Kidney epithelial cell (primary cell): ENCODE measurements around the gene HACE1. TPM values are rescaled to one million over a fixed set of nuclear protein-coding genes. Genes with fewer than 3 reads are reported as not detected.
"Not testable (repeated sequence)": the region's sequence is repeated elsewhere in the genome, so short reads cannot be mapped to it uniquely, and the experiment has no call there.

Source experiments
- DNase-seq: peaks from one replicate; pipeline ENCODE4 v3.0.0-alpha.2; 2010; ENCODE audit warnings: low read depth
- H3K27me3 ChIP-seq: 2 replicates; pipeline ENCODE4 v1.6.0; 2011; ENCODE audit warnings: low read length; ENCODE audit not compliant: control insufficient read depth, insufficient read depth
- H3K36me3 ChIP-seq: 2 replicates; pipeline ENCODE4 v1.5.1; 2011; ENCODE audit warnings: low read length; ENCODE audit not compliant: control insufficient read depth, insufficient read depth
- H3K4me3 ChIP-seq: 2 replicates; pipeline ENCODE4 v1.5.1; 2011; ENCODE audit warnings: low read depth, mild to moderate bottlenecking, control low read depth, low read length
- CTCF ChIP-seq: IDR thresholded peaks from 2 replicates; pipeline ENCODE4 v1.5.1; 2011; ENCODE audit warnings: mild to moderate bottlenecking, moderate library complexity, low read length, control low read depth, inconsistent platforms; ENCODE audit not compliant: insufficient read depth, poor library complexity, severe bottlenecking
- total RNA-seq: library from RNA; depleted of rRNA; stranded (reverse); fragments of >200 nt; gene quantifications from 2 replicates; pipeline ENCODE4 v1.2.3, GENCODE V29; 2015

HACE1 gene
- total RNA-seq, 1 donor from 2014 or later, result 18.9 TPM

- TF ChIP-seq CTCF, result no peak
- peak overlapping the region; percentile 93 for H3K4me3 ChIP-seq
- no peaks in the 10 kb centered on the region for H3K27me3 ChIP-seq
- H3K36me3 ChIP-seq, result no peaks in the 10 kb centered on the region
- DNase-seq, result no peak
Observed at GRCh38 chr6:104860221-104860620, 502 bp upstream of the HACE1 start.

- no peak for TF ChIP-seq CTCF
- peak overlapping the region; percentile 93 for H3K4me3 ChIP-seq
Observed at GRCh38 chr6:104858642-104859041, 1.1 kb downstream of the HACE1 start.

GRCh38 chr6:104855507-104855906, 4.2 kb downstream of the HACE1 start:
- Histone ChIP-seq H3K36me3 (no peaks in the 10 kb centered on the region), H3K27me3 (no peaks in the 10 kb centered on the region), H3K4me3 (no peak overlapping the region)
- TF ChIP-seq CTCF, result no peak
- no peak for DNase-seq

More at GRCh38 chr6:104858642-104859041, 1.1 kb downstream of the HACE1 start:
- no peak for DNase-seq
- Histone ChIP-seq H3K27me3 (no peaks in the 10 kb centered on the region), H3K36me3 (no peaks in the 10 kb centered on the region)

GRCh38 chr6:104847721-104848120, 12.0 kb downstream of the HACE1 start:
- not testable (repeated sequence) for H3K27me3 ChIP-seq

GRCh38 chr6:104843229-104843628, 16.5 kb downstream of the HACE1 start:
- Histone ChIP-seq H3K4me3 (no peak overlapping the region), H3K27me3 (no peaks in the 10 kb centered on the region), H3K36me3 (no peaks in the 10 kb centered on the region)
- no peak for TF ChIP-seq CTCF
- no peak for DNase-seq

More at GRCh38 chr6:104847721-104848120, 12.0 kb downstream of the HACE1 start:
- DNase-seq, H3K36me3 ChIP-seq, H3K4me3 ChIP-seq: not testable (repeated sequence)

- TF ChIP-seq CTCF, result no peak
- H3K4me3 ChIP-seq, result no peak overlapping the region
- H3K36me3 ChIP-seq, result no peaks in the 10 kb centered on the region
- no peak for DNase-seq
- H3K27me3 ChIP-seq, result no peaks in the 10 kb centered on the region
Observed at GRCh38 chr6:104837158-104837557, 22.6 kb downstream of the HACE1 start.

GRCh38 chr6:104836479-104837020, 23.2 kb downstream of the HACE1 start:
- not testable (repeated sequence) for DNase-seq, H3K36me3 ChIP-seq, H3K27me3 ChIP-seq, H3K4me3 ChIP-seq
